ENCODE measurements around the gene STX7. TPM values are rescaled to one million over a fixed set of nuclear protein-coding genes. Genes with fewer than 3 reads are reported as not detected.

Gene STX7
- total RNA-seq, 1 donor from 2014 or later, result 65.7 TPM

DNA sequence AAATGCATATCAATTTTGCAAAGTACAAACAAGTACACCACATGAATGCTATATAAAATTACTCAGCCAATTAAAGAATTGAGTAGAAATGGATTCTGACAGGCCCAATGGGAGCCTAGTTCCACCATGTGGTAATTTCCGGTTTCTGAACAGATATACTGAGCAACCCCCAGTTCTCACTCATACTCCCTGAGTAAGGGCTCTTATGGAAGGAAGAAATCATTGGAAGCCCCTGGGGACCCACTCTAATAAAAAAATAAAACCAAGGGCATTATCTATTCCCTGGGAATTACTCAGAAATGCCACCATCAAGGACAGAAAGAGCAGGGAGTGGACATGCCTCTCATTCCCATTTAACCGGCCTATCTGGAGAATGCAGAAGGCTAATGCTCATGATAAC, 34.6 kb downstream of the STX7 start:
- no peak for DNase-seq (ENCODE audit: low read depth)

DNA sequence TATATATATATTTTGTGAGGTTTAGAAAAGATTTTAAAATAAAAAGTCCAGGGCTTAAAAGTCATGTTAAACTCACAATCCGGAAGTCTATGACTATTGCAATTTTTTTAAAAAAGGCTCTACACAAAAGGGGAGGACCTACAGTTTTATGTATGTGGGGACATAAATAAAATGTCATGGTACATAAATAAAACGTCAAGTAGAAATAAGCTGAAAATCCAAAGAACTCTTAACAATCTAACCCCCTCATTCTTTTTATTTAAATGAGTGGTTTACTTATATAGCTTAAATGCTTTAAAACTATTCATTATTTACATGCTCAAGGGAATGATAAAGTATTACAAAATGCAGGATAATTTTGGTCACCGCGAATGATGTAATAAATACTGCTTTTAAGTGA, 36.2 kb downstream of the STX7 start:
- no peak for DNase-seq (ENCODE audit: low read depth)

DNA sequence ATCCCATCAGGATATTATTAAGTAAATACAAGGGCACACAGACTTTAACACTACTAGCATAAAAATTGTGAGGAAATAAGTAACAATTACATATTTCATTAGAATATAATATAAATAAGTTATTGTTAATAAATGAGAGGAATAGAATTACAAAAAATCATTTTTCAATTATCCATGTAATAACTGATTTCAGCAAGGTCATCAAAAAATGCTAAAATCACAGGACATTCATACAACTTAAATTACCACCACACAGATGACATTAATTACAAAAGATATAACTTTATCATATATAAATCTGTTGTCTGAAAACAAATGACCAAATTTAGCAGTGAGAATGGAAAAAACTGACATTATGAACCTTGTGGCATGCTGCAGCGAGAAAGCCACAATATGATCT, 37.0 kb downstream of the STX7 start:
- no peak for DNase-seq (ENCODE audit: low read depth)

GRCh38 chr6:132471787-132472186, 41.1 kb downstream of the STX7 start:
- no peak for DNase-seq (ENCODE audit: low read depth)

GRCh38 chr6:132466952-132467351, 46.0 kb downstream of the STX7 start:
- DNase-seq (ENCODE audit: low read depth), result no peak

GRCh38 chr6:132465530-132466485, 47.1 kb downstream of the STX7 start:
- DNase-seq (ENCODE audit: low read depth), result no peak

DNA sequence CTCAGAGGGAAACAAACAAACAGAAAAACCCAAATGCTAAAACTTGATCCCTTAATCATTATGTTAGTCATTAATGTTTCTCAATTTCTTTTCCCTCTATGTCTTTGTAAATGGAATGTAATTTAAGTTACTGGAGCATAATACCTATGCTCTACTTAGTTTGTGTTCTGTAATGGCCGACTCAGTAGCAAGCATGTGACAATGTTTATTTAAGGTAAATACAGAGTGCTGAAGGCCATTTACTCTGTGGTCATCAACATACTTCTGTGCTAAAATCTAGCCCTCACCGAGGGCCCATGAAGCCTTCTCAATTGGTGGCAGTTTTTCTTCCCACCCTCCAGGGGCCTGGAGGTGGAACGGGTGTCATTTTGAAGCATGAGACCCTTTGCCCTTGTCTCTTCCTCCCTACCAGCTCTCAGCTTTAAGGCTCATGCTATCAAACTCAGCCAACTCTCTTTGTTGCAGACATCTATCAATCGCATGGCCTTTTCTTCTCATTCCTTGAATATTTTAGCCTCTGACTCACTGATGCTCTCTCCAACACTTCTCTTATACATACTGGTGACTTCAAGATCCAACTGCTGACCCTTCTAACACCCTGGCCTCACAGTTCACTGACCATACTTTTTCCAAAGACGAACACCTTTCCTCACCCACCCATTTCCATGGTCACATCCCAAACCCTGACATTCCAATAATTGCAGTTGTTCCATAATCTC, 48.2 kb downstream of the STX7 start:
- peak; percentile 76 for DNase-seq (ENCODE audit: low read depth)

GRCh38 chr6:132461958-132462357, 51.0 kb downstream of the STX7 start:
- no peak for DNase-seq (ENCODE audit: low read depth)

- no peak for DNase-seq (ENCODE audit: low read depth)
Measured at GRCh38 chr6:132459605-132459952, 53.3 kb downstream of the STX7 start.

DNA sequence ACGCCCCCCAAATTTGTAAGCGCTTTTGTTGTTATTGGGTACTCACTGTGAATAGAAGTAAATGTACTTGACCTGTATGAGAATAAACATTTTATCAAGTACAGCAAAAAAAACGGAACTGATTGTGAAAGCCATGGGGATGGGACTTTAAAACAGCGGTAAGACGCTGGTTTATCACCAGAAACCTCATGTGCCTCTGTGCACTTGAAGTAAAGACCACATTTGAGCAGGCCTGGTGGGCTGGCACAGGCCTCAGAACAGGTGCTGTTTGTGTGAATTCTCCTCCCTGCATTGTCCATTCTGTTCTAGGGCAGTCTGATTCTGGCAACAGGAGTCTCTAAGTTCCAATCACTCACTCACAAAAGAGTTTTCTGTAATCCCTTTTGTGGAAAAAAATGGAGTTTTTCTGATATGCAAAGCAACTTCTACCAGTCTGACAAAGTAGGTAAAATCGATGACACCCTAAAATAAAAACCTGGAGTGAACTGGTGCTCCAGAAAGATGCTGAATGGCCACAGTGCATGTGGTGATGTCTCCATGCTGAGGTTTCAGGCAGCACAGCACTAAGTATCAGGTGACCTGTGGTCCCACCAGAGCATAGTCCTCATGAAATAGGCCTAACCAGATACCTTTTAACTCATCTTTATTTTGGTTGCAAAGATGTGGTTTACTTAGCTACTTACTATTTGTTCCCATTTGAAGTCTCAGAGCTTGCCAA, 53.9 kb downstream of the STX7 start:
- DNase-seq (ENCODE audit: low read depth), result no peak

DNA sequence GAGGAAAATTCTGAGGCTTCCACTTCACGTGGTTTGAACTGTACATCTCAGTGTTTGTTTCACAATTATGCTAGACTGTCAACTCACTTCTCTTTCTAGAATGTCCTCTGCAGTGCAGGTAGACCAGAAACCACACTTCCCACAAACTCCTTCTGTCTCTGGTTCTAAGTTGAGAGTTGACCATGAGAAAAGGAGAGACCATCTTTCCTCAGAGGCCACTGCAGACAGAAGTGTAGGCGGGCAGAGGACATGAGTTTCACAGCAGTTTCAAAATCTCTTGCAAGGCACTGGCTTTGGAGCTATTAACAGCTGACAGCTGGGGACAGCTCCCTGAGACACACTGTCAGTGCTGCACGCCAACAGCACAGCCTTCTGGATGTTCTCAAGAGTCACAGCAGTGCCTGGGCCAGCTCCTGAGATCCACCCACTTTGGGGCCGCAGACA, 56.2 kb downstream of the STX7 start:
- no peak for DNase-seq (ENCODE audit: low read depth)

GRCh38 chr6:132446855-132447241, 66.1 kb downstream of the STX7 start:
- no peak for DNase-seq (ENCODE audit: low read depth)

- DNase-seq (ENCODE audit: low read depth), result peak; percentile 17
Measured at GRCh38 chr6:132446141-132446854, 66.6 kb downstream of the STX7 start.

- peak; percentile 98 for DNase-seq (ENCODE audit: low read depth)
Measured at GRCh38 chr6:132445201-132445951, 67.5 kb downstream of the STX7 start.

DNA sequence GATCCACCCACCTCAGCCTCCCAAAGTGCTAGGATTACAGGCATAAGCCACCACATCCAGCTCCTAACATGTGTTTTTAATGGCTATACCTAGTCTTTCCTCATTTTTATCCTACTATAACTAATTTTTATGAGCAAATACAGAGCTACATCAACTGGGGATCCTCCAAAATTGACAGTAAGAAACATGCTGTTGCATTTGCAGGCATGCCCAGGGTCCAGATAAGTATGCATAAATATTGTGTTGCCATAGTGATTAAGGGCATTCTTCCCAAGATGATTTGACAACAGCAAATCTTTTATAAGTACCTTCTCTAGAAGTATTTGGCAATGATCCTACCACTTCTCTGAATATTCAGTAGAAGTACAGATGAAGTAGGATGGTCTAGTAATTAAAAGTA, 69.7 kb downstream of the STX7 start:
- DNase-seq (ENCODE audit: low read depth), result peak; percentile 52

- no peak for DNase-seq (ENCODE audit: low read depth)
Measured at GRCh38 chr6:132430110-132430509, 82.8 kb downstream of the STX7 start.

DNA sequence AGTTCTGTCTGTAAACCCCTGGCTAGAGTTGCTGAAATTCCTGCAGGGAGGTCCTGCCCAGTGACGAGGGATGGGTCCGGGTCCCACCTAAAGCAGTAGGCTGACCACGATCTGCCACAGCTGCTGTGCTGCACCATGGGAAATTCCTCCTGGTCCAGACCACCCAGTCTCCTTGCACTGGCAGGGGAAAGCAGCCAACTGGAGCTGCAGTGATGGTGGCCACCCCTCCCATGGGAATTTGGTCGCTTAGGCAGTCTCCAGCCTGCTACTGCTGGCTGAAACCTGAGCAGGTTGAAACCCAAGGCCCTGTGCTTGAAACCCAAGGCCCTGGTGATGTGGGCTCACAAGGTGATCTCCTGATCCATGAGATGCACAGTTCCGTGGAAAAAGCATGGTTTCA, 87.7 kb downstream of the STX7 start:
- no peak for DNase-seq (ENCODE audit: low read depth)

- DNase-seq (ENCODE audit: low read depth), result no peak
Measured at GRCh38 chr6:132423839-132424238, 89.1 kb downstream of the STX7 start.

DNA sequence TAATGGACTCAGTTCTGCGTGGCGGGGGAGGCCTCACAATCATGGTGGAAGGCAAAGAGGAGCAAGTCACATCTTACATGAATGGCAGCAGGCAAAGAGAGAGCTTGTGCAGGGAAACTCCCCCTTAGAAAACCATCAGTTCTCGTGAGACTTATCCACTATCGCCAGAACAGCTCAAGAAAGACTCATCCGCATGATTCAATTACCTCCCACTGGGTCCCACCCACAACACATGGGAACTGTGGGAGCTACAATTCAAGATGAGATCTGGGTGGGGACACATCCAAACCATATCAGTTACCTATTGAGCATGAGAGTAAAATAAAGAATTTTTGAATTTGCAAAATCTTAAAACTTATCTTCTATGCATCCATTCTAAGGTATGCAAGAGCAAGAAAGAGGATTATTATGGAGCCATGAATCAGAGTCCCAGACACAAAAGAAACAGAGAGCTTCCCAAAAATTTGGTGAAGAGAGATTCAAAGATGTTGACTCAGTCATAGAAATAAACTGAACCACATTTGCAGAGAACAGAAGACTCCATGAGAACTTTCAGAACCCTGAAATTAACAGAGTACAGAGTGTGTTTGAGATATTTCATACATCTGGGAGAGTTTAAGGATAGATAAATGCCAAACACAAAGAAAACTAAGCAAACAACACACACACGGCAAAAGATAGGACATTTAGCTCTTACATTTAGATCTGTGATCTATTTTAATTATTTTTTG, 94.5 kb downstream of the STX7 start:
- no peak for DNase-seq (ENCODE audit: low read depth)

GRCh38 chr6:132414761-132415160, 98.2 kb downstream of the STX7 start:
- DNase-seq (ENCODE audit: low read depth), result no peak

All from renal cortical epithelial cell (primary cell).